NCI-H446 treated with DMSO at 0.1 percent for 48 hours (cell line): ENCODE data around the gene SLC6A13.
"Not testable (repeated sequence)": the region's sequence is repeated elsewhere in the genome, so short reads cannot be mapped to it uniquely, and the experiment has no call there.

Source experiments
- DNase-seq: peaks from one replicate; lab custom pipeline; 2025; lab: John Stamatoyannopoulos, UW

Gene SLC6A13

DNA sequence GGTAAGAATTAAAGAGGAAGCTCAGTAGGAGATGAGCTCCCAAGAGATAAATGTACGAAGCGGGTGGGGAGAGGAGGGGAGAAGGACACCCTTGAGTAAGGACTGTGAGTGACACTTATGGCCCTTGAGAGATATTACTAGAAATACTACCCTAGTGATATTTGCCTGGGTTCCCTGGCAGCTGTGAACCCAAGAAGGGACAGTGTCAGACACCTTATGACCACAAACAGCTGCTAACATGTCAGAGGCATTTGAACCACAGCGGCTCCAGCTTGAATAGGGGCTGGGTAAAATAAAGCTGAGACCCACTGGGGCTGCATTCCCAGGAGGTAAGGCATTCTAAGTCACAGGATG lies 29.0 kb downstream of the SLC6A13 start:
- no peak for DNase-seq

DNA sequence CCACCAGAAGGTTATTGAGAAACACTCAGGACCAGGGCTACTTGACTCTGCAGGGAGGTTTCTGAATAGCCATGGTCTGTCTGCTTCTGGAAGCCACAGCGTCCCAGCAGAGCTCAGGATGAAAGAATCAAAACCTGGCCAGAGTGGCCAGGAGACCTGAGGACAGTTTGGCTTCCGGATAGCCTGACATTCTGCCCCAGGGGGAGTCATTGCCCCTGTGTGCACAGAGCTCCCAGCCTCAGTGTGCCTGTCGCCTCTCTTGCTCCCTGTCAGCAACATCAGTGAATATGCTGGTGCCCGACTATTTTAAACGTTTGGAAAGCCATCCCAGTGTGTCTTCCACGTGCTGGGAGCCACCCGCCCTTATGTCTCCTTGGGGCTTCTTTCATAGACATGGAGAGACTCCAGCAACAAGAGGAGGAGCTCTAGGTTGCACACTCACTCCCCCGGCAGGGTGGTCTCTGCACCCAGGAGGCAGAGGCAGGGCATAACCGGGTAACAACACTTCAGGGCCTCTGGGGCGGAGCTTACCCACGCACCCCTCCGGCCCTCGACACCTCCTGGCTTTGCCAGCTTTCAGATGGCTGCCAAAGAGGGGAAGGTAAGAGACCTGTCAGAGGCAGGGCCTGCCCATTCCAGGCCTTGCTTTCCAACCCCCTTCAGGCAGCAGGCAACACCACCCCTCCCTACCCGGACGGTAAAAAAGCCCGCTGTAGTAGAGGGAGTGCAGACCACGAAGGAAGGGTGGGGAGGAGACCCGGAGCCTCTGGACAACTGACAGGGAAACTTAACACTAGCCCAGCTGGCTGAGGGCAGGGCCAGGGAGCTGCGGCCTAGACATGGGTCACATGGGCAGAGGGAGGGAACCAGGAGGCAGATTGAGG lies 29.7 kb downstream of the SLC6A13 start:
- DNase-seq, result no peak

DNA sequence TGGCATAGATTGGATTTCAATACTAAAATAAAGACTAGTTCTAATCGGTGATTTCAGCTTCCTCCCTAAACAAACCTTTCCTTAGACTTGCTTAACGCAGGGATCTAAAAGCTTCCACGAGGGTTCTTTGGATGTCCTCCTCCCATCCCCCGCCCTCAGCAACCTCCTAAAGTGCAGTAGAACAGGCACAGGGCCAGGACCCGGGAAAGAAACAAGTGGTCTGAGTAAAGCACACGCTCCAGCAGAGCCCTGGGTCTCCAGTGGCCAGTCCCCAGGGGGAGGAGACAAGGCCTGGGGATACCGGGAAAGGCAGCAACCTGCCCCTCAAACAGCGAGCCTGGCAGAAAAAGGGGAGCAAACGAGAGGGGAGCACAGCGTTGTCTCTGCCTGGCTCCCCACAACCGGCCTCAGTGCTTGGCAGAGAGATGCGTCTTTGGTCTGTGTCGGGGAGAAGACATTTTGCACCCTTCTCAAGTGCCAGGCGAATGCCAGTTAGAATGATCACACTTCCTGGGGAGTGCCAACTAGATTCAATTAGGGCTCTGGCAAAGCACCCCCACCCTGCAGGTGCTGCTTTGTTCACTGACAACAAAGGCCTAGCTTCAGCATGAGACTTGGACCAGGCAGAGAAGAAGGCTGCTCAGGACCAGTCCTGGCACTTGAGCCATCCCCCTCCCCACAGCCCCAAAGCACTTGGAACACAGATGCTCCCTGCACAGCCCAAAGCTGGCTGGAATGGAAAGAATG lies 31.5 kb downstream of the SLC6A13 start:
- no peak for DNase-seq

DNA sequence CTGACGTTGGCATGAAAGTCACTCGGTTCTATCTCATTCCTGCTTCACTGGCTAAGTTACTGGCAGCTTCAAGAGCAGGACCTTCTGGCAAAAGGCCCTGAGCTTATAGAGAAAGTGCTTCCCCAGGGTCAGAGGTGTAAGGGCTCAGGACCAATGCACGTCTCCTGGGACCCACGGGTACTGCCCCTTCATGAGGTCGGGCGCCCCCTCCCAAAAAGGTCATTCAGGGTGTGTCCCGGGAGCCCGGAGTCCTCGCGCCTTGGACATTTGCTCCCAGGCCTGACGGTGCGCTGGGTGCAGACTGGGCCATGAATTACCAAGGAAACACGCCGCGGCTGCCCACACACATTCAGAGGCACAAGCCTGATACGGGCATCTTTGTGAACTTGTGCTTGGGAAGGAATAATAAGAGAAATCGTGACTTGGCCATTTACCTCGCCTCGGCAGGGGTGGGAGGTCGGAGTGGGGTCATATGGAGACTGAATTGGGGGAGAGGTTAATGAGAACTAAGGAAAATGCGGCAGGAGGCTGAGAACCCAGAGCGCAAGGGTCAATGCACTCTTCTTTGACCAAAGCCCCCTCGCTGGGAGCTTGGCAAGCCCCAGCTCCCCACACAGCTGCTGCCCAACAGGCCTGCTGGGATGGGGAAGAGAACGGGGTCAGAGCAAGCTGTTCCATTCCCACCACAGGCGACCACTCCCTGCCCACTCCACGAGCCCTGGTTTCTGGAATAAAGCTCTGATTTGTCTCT lies 33.0 kb downstream of the SLC6A13 start:
- DNase-seq, result no peak

DNA sequence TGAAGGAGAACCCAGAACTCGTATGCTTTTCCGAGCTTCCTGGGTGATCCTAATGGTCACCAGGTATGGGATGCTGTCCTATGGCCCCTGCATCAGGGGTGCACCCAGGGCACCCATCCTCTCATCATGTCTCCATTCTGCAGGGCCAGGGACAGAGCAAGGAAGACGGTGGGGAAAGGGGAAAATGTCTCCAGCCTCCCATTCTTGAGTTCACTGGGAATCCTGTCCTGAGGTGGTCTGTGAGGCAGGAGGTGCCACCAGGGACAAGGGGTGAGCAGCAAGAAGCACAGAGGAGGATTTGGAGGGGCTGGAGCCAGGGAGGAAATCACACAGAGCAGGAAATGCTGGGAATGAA lies 33.8 kb downstream of the SLC6A13 start:
- no peak for DNase-seq

DNA sequence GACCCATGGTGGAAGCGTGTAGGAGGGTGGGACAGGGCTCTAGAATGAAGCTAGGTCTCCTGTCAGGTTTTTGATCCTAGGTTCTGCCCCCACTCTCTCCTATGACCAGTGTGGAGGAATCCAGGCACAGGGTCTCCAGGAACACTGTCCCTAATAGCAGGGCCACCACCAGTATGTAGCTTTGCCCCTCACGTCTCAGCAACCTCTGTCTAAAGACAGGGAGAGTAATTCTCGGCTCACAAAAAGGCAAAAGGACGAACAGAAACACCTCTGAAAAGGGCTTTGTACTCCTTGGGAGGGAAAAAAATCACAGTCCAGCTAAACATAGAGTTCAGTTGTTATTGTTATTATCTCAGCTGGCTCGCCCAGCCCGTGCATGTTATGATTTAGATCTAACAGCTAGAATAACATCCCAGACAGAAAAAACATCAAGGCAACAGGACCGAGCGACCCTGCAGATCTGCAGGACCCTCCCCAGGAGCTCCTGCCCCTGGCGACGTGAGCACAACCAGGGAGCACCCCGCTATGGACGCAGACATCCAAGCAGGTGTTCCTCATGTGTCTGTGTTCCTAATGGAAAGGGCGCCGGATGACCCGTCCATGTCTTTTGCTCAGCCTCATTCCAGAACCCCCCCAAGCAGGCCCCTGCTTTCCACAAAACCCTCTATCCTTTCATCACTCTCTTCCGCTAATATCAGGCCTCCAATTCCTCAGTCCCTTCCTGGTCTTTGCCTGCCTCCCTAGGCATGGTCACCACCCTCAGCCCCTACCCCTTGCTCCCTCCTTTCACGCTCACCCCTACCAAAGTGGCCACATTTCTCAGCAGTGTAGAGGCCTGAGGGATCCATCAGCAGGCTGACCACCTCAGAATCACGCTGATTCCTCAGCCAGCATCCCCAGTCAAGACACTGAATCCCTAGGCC lies 34.5 kb downstream of the SLC6A13 start:
- no peak for DNase-seq

DNA sequence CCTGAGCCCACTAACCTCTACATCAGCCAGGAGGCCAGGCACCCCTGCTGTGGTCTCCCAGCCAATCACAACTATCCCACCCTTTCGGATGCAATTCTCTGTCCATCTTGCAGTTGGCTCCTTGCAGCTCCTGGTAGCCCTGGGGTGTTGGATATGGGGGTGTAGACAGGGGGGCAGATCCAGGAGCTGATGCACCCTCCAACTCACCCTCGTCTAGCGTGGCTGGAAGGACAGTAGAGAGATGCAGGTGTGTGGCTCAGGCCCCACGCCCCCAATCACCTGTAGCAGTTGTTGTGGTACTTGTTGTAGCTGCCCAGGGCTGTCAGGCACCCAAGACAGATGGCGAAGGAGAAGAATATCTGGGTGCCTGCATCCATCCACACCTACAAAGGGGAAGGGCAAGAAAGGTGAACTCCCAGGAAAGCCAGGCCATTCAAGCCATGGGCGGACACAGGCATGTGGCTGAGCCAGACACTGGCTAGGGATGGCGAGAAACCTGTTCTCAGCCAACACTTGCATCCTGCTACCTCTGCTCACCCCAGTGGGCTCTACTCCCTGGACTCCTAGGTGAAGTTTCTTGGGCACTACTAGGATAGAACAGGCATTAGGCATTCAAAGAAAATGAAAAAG lies 35.2 kb downstream of the SLC6A13 start:
- no peak for DNase-seq

DNA sequence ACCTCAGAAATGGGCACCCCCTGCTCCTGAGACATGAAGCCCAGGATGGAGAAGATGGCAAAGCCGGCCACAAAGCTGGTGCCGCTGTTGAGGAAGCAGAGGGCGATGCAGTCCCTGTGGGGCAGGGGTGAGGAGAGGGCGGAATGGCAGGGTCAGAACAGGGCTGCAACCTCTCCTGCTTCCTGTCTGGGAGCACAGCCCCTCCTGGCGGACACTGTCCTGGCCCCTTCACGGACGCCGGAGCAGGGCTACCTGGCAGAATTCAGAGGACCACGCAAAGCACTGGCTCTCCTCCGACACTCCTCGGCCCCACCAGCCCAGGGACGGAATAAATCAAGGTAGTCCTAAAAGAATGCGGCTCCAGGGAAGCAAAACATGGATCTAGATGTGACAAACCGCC lies 36.2 kb downstream of the SLC6A13 start:
- no peak for DNase-seq

DNA sequence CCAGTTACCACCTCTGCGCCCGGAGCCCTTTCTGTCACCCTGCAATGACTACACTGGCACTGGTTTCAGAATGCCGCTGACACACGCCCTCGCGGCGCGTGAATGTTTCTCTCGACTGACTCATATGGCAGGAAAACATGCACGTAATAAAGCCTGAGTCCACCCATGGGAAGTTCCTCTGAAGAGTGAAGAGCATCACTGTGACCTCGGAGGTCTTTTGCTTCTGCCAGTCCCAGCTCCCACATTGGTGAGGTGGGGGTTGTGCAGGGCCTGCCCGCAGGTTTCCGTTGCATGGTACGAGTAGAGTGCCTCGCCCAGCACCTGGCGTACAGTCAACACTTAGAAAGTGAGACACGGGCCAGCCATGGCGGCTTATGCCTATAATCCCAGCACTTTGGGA lies 37.6 kb downstream of the SLC6A13 start:
- DNase-seq, result no peak

DNA sequence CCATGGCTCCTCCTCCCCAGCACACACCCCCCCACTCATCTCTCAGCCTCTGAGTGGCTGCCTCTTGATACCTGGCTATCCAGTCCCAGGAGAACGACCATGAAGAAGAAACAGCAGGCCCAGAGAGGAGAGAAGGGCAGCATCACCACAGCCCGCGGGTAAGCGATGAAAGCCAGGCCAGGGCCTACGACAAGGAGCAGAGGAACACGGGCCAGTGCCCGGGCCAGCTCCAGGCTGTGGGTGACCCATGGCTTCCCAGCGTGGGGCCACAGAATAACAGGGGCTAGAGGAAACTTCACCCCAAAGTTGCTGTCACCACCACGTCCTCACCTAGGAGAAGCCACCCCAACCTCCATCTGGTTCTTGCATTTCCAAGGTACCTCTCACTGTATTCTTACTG lies 38.3 kb downstream of the SLC6A13 start:
- DNase-seq, result no peak

DNA sequence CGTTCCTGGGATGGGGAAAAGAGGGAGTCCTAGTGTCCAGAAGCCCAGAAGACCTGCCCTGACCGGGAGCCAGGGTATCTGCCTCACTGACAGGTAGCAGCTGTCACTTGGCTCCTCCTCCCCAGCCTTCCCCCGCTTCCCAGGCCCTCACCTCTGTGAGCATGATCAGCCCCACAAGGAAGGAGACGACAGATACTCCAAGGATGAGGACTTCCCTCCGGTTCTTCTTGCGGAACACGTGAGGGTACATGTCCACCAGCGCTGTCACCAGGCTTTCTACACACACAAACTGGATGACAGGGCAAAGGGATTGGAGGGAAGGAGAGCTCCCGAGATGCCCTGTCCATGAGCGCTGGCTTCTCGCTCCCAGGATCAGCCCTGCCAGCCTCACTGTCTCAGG lies 38.8 kb downstream of the SLC6A13 start:
- no peak for DNase-seq

DNA sequence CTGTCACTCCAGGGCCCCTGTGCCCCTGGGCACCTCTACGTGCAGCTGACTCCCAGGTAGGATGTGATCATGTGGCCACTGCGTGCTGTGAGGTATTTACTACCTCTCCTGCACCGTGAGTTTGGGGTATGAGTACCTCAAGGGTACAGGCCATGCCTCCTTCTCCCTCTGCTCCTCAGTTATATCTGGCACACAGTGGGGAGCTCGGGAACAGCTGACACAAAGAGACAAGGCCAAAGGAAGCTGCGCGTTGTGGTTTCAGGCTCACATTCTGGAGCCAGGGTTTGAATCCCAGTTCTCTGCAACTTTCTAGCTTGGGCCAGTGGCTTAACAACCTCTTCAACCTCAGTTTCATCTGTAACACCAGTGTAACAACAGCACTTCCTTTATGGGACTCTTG lies 40.9 kb downstream of the SLC6A13 start:
- DNase-seq, result no peak

DNA sequence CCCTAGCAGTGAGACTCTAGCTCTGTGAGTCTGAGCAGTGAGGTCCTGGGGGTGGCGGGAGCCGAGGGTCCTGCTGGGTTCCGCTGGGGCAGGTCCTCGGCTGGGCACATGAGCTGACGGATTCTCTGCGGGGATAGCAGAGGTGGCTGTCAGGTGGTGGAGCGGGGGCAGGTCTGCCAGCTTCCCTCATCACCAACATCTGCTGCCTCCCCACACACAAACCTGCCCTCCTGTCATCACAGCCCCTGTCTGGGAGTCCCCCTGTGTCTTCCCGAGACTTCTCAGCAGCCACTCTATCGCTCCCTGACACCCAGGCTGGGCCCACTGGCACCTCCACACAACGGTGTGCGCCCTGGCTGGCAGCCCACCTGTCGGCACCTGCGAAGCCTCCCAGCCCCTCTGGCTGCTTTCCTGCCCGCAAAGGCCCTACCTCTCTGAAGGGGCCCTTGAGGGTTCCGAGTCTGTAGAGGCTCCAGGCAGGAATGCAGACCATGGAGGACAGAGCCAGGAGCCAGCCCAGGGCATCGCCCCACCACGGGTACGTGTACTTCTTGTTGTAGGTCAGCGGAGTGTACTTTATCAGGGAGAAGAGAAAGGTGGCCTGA lies 41.6 kb downstream of the SLC6A13 start:
- DNase-seq, result no peak

DNA sequence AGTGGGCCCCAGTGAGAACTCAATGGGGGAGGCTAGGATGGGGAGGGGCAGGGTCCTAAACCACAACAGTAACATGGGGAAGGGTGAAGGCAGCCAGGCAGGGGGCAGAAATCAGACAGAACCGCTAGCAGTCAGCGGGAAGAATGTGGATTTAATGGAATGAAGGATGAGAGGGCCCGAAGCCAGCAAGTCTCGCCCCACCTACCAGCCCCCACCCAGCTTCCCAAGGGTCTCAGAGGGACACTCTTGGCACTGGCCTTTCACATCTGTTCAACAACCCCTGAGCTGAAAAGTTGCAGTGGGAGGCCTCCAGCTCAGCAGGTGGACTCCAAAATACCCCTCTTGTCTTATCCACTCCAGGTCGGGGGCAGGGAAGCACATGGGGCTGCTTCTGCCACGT lies 42.1 kb downstream of the SLC6A13 start:
- no peak for DNase-seq

DNA sequence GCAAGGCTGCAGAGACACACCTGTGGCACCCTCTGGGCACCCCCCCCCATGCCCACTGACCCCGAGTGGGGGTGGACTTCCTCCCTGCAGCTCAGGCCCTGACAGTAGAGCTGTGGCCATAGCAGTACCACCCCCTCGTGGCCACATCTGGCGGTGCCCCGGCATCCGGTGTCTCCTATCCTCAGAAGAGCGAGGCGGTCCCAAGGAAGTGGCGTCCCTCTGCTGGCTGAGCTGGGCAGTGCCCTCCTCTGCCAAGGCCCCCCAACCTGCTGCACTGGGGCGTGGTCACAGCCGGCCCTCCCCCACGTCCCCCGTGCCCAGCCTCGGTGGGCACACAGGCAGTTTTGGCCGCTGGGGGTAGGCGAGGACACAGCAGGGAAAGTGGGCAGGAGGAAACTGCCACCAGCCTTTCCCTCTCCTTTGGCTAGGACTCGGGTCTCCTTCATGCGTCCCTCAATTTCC lies 42.7 kb downstream of the SLC6A13 start:
- DNase-seq, result peak; percentile 38

DNA sequence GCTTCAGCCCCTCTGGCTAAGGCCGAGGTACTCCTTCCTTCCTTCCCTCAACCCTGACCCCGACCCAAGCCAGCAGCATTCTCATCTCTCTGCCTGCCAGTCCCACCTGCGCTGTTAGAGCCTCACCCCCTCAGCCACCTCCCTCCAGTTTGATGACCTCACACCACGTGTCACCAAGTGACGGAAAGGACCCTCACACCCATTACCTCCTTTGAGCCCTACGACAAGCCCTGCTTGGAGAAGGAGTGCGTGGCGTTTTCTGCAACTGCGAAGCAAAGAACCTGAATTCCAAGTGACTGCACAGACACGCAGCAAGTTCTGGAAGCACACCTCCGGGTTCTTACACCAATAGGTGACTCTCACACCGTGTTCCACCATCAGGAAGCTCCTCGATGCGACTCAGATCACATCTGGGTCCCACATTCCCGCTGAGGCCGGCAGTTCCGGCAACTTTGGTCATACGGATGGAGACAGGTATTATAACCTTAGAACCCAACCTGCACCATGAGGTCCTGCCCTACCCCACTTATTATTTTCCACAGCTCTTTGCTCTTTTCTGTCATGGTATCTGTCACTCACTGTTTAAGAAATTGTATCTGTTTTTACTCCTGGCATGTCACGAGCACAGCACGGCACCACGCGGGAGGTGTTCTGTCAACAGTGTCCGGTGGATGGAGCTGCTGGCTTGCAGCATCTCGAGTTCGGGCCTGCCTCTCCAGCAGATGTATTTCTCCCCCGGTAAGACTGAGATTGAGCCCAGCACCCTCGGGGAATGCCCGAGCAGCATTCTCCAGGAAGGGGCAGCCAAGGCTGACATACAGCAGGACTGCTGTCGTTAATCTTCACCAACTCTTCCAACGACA lies 43.7 kb downstream of the SLC6A13 start:
- DNase-seq, result no peak

DNA sequence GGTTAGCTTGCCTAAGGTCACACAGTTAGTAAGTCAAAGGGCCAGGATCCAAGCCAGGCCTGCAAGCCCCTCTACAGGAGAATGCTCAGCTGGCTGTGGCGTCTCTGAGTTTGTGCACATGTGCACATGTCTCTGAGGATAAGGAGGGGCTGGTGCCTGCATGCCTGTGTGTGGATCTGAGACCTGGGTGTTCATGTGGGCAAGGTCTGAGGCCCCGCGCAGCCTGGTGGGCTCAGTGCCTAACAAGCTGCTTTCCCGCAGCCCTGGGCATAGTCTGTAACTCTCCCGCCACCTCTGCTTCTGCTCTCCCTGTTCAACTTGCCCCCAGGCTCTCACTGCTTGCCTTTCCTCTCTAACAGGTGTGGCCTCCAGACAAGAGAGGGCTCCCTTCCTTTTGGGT lies 44.4 kb downstream of the SLC6A13 start:
- DNase-seq, result no peak

DNA sequence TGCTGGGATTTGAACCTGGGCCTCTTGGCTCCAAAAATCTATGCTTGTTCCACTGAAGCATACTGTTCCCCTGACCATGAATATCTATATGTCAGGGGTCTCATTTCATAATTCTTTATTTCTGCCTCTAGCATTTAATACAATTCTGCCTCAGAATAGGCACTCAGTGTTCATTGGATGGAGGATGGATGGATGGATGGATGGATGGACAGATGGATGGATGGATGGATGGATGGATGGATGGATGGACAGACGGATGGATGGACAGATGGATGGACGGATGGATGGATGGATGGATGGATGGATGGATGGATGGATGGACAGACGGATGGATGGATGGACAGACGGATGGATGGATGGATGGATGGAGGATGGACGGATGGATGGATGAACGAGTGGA lies 45.6 kb downstream of the SLC6A13 start:
- DNase-seq, result not testable (repeated sequence)

DNA sequence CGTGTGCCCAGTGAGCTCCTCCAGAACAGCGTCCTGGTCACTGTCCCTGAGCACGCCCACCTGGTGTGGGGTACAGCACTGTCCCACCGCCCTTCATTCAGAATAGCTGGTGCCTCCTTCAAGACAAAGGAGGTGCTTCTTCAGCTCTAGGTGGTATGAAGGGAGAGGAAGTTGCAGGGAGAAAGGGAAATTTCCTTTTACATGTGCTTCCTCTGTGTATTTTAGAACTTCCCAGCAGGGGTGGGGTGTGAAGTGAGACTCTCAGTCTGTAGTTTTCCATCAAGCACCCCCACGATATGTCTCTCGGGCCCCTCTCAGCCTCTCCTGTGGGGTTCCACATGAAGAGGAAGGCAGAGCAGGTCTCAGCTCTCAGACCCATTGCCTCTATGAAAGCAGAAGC lies 47.5 kb downstream of the SLC6A13 start:
- DNase-seq, result no peak
